HG03103 (cell line): ENCODE data around the gene ZDHHC12.

Experiments used
- ATAC-seq: cut with Tn5 transposase; IDR thresholded peaks from one replicate; pipeline ENCODE4 v1.9.1; 2021; ENCODE audit warnings: low read depth; ENCODE audit not compliant: unreplicated experiment

The ZDHHC12 gene

GRCh38 chr9:128688501-128689292 is 35.2 kb downstream of the ZDHHC12 start, which contains the start of gene SET:
SET (plus strand) TSS chr9:128689222; CDS start chr9:128689583, 361 bp downstream.
- ATAC-seq = peak; percentile 60

GRCh38 chr9:128687453-128687852 is 36.5 kb downstream of the ZDHHC12 start:
- ATAC-seq = no peak

- ATAC-seq = no peak
Observed at GRCh38 chr9:128685636-128686489, 38.1 kb downstream of the ZDHHC12 start.

GRCh38 chr9:128684325-128685199 is 39.4 kb downstream of the ZDHHC12 start:
- ATAC-seq = peak; percentile 32

- no peak for ATAC-seq
Observed at GRCh38 chr9:128684065-128684324, 39.9 kb downstream of the ZDHHC12 start.

GRCh38 chr9:128683340-128684064 is 40.4 kb downstream of the ZDHHC12 start:
- ATAC-seq = no peak

- ATAC-seq = no peak
Observed at GRCh38 chr9:128677794-128678193, 46.1 kb downstream of the ZDHHC12 start.

- no peak for ATAC-seq
Observed at GRCh38 chr9:128675382-128675781, 48.5 kb downstream of the ZDHHC12 start.
